ENCODE results near the gene SBNO1.

The SBNO1 gene

GRCh38 chr12:123270214-123271000 lies 94.2 kb downstream of the SBNO1 start (continued):
- TF ChIP-seq PRDM2 (tag by site-specific recombination; IDR thresholded peaks at IDR 0.05; ENCODE audit: borderline replicate concordance) (no peak), ZBTB7A (tag by site-specific recombination; IDR thresholded peaks at IDR 0.05; ENCODE audit: low read depth) (0 out of 2 replicates have a peak, but pooled peaks have one; percentile 23), ZNF18 (tag by site-specific recombination; IDR thresholded peaks at IDR 0.05) (no peak), ZNF473 (tag by site-specific recombination; IDR thresholded peaks at IDR 0.05) (no peak), ZNF785 (tag by site-specific recombination; IDR thresholded peaks at IDR 0.05) (no peak), SCRT1 (tag by site-specific recombination; IDR thresholded peaks at IDR 0.05; ENCODE audit: borderline replicate concordance) (no peak), ZNF19 (tag by site-specific recombination; IDR thresholded peaks at IDR 0.05; ENCODE audit: low read depth) (no peak), GLI2 (tag by site-specific recombination; IDR thresholded peaks at IDR 0.05; ENCODE audit: borderline replicate concordance, low read depth) (no peak), ZNF624 (tag by site-specific recombination; IDR thresholded peaks at IDR 0.05) (no peak), PRDM6 (tag by site-specific recombination; IDR thresholded peaks at IDR 0.05) (no peak), GLIS1 (tag by site-specific recombination; IDR thresholded peaks at IDR 0.05) (peak; percentile 15; the same call in 1 of the 2 replicates), ZBTB11 (tag by site-specific recombination; conservative IDR thresholded peaks at IDR 0.05; ENCODE audit: low read depth) (no peak), ZSCAN23 (tag by site-specific recombination; IDR thresholded peaks at IDR 0.05) (no peak), TSHZ1 (tag by site-specific recombination; IDR thresholded peaks at IDR 0.05; ENCODE audit: borderline replicate concordance) (no peak), ZNF530 (tag by site-specific recombination; IDR thresholded peaks at IDR 0.05; ENCODE audit: low read depth) (no peak), BCL6B (tag by site-specific recombination; IDR thresholded peaks at IDR 0.05) (no peak), ZIC2 (tag by site-specific recombination; IDR thresholded peaks at IDR 0.05) (no peak), CTCF (tag by site-specific recombination; IDR thresholded peaks at IDR 0.05) (no peak)

All from HEK293 (cell line).